ENCODE data around the gene TTC7B.

TTC7B gene

GRCh38 chr14:90616313-90616712 lies 199.9 kb downstream of the TTC7B start:
- DNase-seq (ENCODE audit: low read depth): no peak

GRCh38 chr14:90615517-90616060 lies 200.6 kb downstream of the TTC7B start:
- DNase-seq (ENCODE audit: low read depth): no peak

GRCh38 chr14:90614696-90615516 lies 201.3 kb downstream of the TTC7B start:
- DNase-seq (ENCODE audit: low read depth): no peak

- no peak for DNase-seq (ENCODE audit: low read depth)
These were observed 202.2 kb downstream of the TTC7B start for GRCh38 chr14:90613997-90614396.

GRCh38 chr14:90613453-90613852 lies 202.8 kb downstream of the TTC7B start:
- DNase-seq (ENCODE audit: low read depth): no peak

- DNase-seq (ENCODE audit: low read depth): no peak
These were observed 203.4 kb downstream of the TTC7B start for GRCh38 chr14:90612801-90613200.

GRCh38 chr14:90611936-90612335 lies 204.3 kb downstream of the TTC7B start:
- no peak for DNase-seq (ENCODE audit: low read depth)

GRCh38 chr14:90611501-90611900 lies 204.7 kb downstream of the TTC7B start:
- no peak for DNase-seq (ENCODE audit: low read depth)

- no peak for DNase-seq (ENCODE audit: low read depth)
These were observed 205.7 kb downstream of the TTC7B start for GRCh38 chr14:90610346-90611040.

GRCh38 chr14:90609376-90609775 lies 206.9 kb downstream of the TTC7B start:
- DNase-seq (ENCODE audit: low read depth): no peak

- no peak for DNase-seq (ENCODE audit: low read depth)
These were observed 207.3 kb downstream of the TTC7B start for GRCh38 chr14:90608929-90609341.

- DNase-seq (ENCODE audit: low read depth): no peak
These were observed 207.9 kb downstream of the TTC7B start for GRCh38 chr14:90608281-90608680.

- no peak for DNase-seq (ENCODE audit: low read depth)
These were observed 209.1 kb downstream of the TTC7B start for GRCh38 chr14:90607141-90607540.

- no peak for DNase-seq (ENCODE audit: low read depth)
These were observed 209.8 kb downstream of the TTC7B start for GRCh38 chr14:90606434-90606833.

GRCh38 chr14:90605430-90605829 lies 210.8 kb downstream of the TTC7B start:
- no peak for DNase-seq (ENCODE audit: low read depth)

GRCh38 chr14:90604356-90604755 lies 211.9 kb downstream of the TTC7B start:
- DNase-seq (ENCODE audit: low read depth): no peak

- DNase-seq (ENCODE audit: low read depth): no peak
These were observed 212.4 kb downstream of the TTC7B start for GRCh38 chr14:90603841-90604240.

- DNase-seq (ENCODE audit: low read depth): no peak
These were observed 212.9 kb downstream of the TTC7B start for GRCh38 chr14:90603336-90603735.

- no peak for DNase-seq (ENCODE audit: low read depth)
These were observed 214.0 kb downstream of the TTC7B start for GRCh38 chr14:90602088-90602687.

- DNase-seq (ENCODE audit: low read depth): no peak
These were observed 214.7 kb downstream of the TTC7B start for GRCh38 chr14:90601563-90601962.

- no peak for DNase-seq (ENCODE audit: low read depth)
These were observed 215.6 kb downstream of the TTC7B start for GRCh38 chr14:90600619-90601018.

- no peak for DNase-seq (ENCODE audit: low read depth)
These were observed 216.3 kb downstream of the TTC7B start for GRCh38 chr14:90599748-90600507.

Measured in HS-5 (cell line).